Gastroesophageal sphincter (tissue), 4 donors: ENCODE results near the gene BEGAIN. TPM values are rescaled to one million over a fixed set of nuclear protein-coding genes. Genes with fewer than 3 reads are reported as not detected.

Experiments used
- ATAC-seq: fragments of 150-250 bp; one replicate; pipeline ENCODE4 v1.9.1; 2016; ENCODE audit warnings: mild to moderate bottlenecking, moderate library complexity
- H3K27ac ChIP-seq, 4 donors: fragments of 200-600 bp; sonication (generic) in 3 of 4; 1 replicate in 3 of 4; 2 replicates in 1 of 4; pipeline ENCODE4 v1.5.1; 2016 to 2019
- H3K27me3 ChIP-seq: fragments of 200-600 bp; sonication (generic); one replicate; pipeline ENCODE4 v1.5.1; 2019
- H3K36me3 ChIP-seq, 2 donors: fragments of 200-600 bp; sonication (generic); one replicate each; pipeline ENCODE4 v1.5.1; 2019; ENCODE audit warnings: control low read depth in 1 of 2
- H3K4me1 ChIP-seq, 3 donors: fragments of 200-600 bp; sonication (generic); 1 replicate in 2 of 3; 2 replicates in 1 of 3; pipeline ENCODE4 v1.5.1; 2016 to 2019; ENCODE audit warnings: control low read depth in 2 of 3
- H3K4me3 ChIP-seq, 2 donors: fragments of 200-600 bp; sonication (generic); one replicate each; pipeline ENCODE4 v1.5.1; 2019; ENCODE audit warnings: mild to moderate bottlenecking in 1 of 2, moderate library complexity in 1 of 2
- H3K9me3 ChIP-seq, 3 donors: fragments of 200-600 bp; sonication (generic); one replicate each; pipeline ENCODE4 v1.5.1; 2017 to 2019; ENCODE audit warnings: control low read depth in 2 of 3
- CTCF ChIP-seq, 4 experiments: fragments of 200-600 bp in 2 of 4; fragments of 450-650 bp in 2 of 4; sonication (generic) in 1 of 4; IDR thresholded peaks; one replicate each; pipeline ENCODE4 v1.5.1; 2017 to 2019; ENCODE audit warnings: antibody characterized with exemption in 4 of 4, mild to moderate bottlenecking in 2 of 4, moderate library complexity in 2 of 4
- EP300 ChIP-seq: sonication (generic); formaldehyde crosslinking; IDR thresholded peaks from one replicate; pipeline ENCODE4 v1.6.1; 2017; ENCODE audit warnings: antibody characterized with exemption, mild to moderate bottlenecking
- POLR2A ChIP-seq, 2 donors: fragments of 450-650 bp; IDR thresholded peaks; one replicate each; pipeline ENCODE4 v1.6.1; 2017; ENCODE audit warnings: antibody characterized with exemption in 2 of 2, mild to moderate bottlenecking in 2 of 2, moderate library complexity in 1 of 2
- POLR2AphosphoS5 ChIP-seq: sonication (generic); formaldehyde crosslinking; IDR thresholded peaks from one replicate; pipeline ENCODE4 v1.6.1; 2017; ENCODE audit warnings: antibody characterized with exemption
- WGBS, 2 donors: methylation state at CpG; one replicate each; pipeline ENCODE4 v1.1.5; 2018; ENCODE audit warnings: low coverage in 1 of 2; 5-methylcytosine and 5-hydroxymethylcytosine counted together
- total RNA-seq, 4 donors: library from RNA; depleted of rRNA; stranded (reverse); fragments of >200 nt; gene quantifications; one replicate each; pipeline ENCODE4 v1.1.0, GENCODE V29; 2016

The BEGAIN gene
- total RNA-seq, 4 donors from 2014 or later, result 3.9 to 5.6 (median 4.2) TPM

- Histone ChIP-seq H3K27ac (no peak overlapping the region), H3K36me3 (no peaks in the 10 kb centered on the region), H3K4me3 (no peak overlapping the region), H3K27me3 (peaks cover 31% of the 10 kb centered on the region), H3K4me1 (no peaks in the 10 kb centered on the region), H3K9me3 (peaks cover 0 to 20% (median 0%) of the 10 kb centered on the region in 3 donors)
- WGBS, 2 donors, result 56 to 88% methylated on average over 3 to 4 of the region's 7 CpGs
- TF ChIP-seq POLR2A (IDR thresholded peaks at IDR 0.05), result no peak
- no peak for TF ChIP-seq EP300
- no peak for TF ChIP-seq POLR2AphosphoS5
- no peak for TF ChIP-seq CTCF (IDR thresholded peaks at IDR 0.05)
- ATAC-seq, result no peak
Measured at GRCh38 chr14:100602621-100603230, 15.5 kb upstream of the BEGAIN start.

GRCh38 chr14:100601914-100602313 lies 14.7 kb upstream of the BEGAIN start:
- H3K4me1 ChIP-seq, result no peaks in the 10 kb centered on the region
- peaks cover 0 to 20% (median 0%) of the 10 kb centered on the region in 3 donors for H3K9me3 ChIP-seq
- H3K27ac ChIP-seq, result no peak overlapping the region
- H3K4me3 ChIP-seq, result no peak overlapping the region
- peaks cover 23% of the 10 kb centered on the region for H3K27me3 ChIP-seq
- no peak for ATAC-seq
- no peaks in the 10 kb centered on the region for H3K36me3 ChIP-seq
- TF ChIP-seq POLR2AphosphoS5 (no peak), EP300 (no peak), CTCF (IDR thresholded peaks at IDR 0.05) (no peak), POLR2A (IDR thresholded peaks at IDR 0.05) (no peak)
- 66 to 81% methylated on average over 3 of the region's 4 CpGs for WGBS, 2 donors

- Histone ChIP-seq H3K36me3 (no peaks in the 10 kb centered on the region), H3K4me1 (no peaks in the 10 kb centered on the region), H3K27ac (no peak overlapping the region), H3K27me3 (peaks cover 17% of the 10 kb centered on the region), H3K9me3 (peaks cover 0 to 20% (median 0%) of the 10 kb centered on the region in 3 donors), H3K4me3 (no peak overlapping the region)
- ATAC-seq, result no peak
- 67 to 83% methylated on average over 2 of the region's 2 CpGs for WGBS, 2 donors
- no peak for TF ChIP-seq CTCF (IDR thresholded peaks at IDR 0.05)
- TF ChIP-seq POLR2AphosphoS5, result no peak
- no peak for TF ChIP-seq POLR2A (IDR thresholded peaks at IDR 0.05)
- TF ChIP-seq EP300, result no peak
Measured at GRCh38 chr14:100601064-100601463, 13.8 kb upstream of the BEGAIN start.

- TF ChIP-seq POLR2A (IDR thresholded peaks at IDR 0.05), result no peak
- no peak for TF ChIP-seq CTCF (IDR thresholded peaks at IDR 0.05)
- TF ChIP-seq POLR2AphosphoS5, result no peak
- TF ChIP-seq EP300, result no peak
- peaks cover 7% of the 10 kb centered on the region for H3K27me3 ChIP-seq
Measured at GRCh38 chr14:100599981-100600380, 12.8 kb upstream of the BEGAIN start.

GRCh38 chr14:100594625-100594951 lies 7.4 kb upstream of the BEGAIN start:
- ATAC-seq, result no peak
- 75% methylated on average over 2 of the region's 5 CpGs; no CpG with 5 or more reads in 1 of the 2 donors for WGBS, 2 donors
- Histone ChIP-seq H3K27me3 (peaks cover 42% of the 10 kb centered on the region), H3K36me3 (no peaks in the 10 kb centered on the region), H3K4me1 (no peaks in the 10 kb centered on the region), H3K4me3 (no peak overlapping the region), H3K9me3 (no peaks in the 10 kb centered on the region), H3K27ac (no peak overlapping the region)
- TF ChIP-seq CTCF (IDR thresholded peaks at IDR 0.05), result no peak
- TF ChIP-seq EP300, result no peak
- TF ChIP-seq POLR2A (IDR thresholded peaks at IDR 0.05), result no peak
- TF ChIP-seq POLR2AphosphoS5, result no peak

More at GRCh38 chr14:100599981-100600380, 12.8 kb upstream of the BEGAIN start:
- Histone ChIP-seq H3K4me3 (no peak overlapping the region), H3K36me3 (no peaks in the 10 kb centered on the region), H3K9me3 (peaks cover 0 to 20% (median 0%) of the 10 kb centered on the region in 3 donors), H3K27ac (no peak overlapping the region), H3K4me1 (no peaks in the 10 kb centered on the region)
- WGBS, 2 donors, result 46 to 75% methylated on average over 2 of the region's 2 CpGs
- no peak for ATAC-seq
